Loucy (cell line): ENCODE measurements around the gene TMPRSS11F.

Source experiments
- H2AFZ ChIP-seq: fragments of 200-600 bp; sonication (generic); 2 replicates; pipeline ENCODE4 v1.6.0; 2016; ENCODE audit warnings: antibody characterized with exemption, mild to moderate bottlenecking, low read length, moderate library complexity
- H3F3A ChIP-seq: fragments of 200-600 bp; 2 replicates; pipeline ENCODE4 v1.6.0; 2016; ENCODE audit warnings: antibody characterized with exemption, low read depth, mild to moderate bottlenecking
- H3K27me3 ChIP-seq: fragments of 200-600 bp; sonication (generic); 2 replicates; pipeline ENCODE4 v1.6.1; 2014; ENCODE audit warnings: low read length, mild to moderate bottlenecking; ENCODE audit not compliant: insufficient read depth, poor library complexity, severe bottlenecking
- H3K36me3 ChIP-seq: fragments of 200-600 bp; sonication (generic); 2 replicates; pipeline ENCODE4 v1.6.1; 2016; ENCODE audit warnings: low read length; ENCODE audit not compliant: insufficient read depth
- H3K4me1 ChIP-seq: fragments of 200-600 bp; sonication (generic); 2 replicates; pipeline ENCODE4 v1.5.1; 2014; ENCODE audit warnings: low read length, mild to moderate bottlenecking; ENCODE audit not compliant: insufficient read depth, poor library complexity, severe bottlenecking
- H3K4me2 ChIP-seq: fragments of 200-600 bp; sonication (generic); 2 replicates; pipeline ENCODE4 v1.6.0; 2014; ENCODE audit warnings: antibody characterized with exemption, low read length, low read depth, mild to moderate bottlenecking; ENCODE audit not compliant: poor library complexity, severe bottlenecking
- H3K4me3 ChIP-seq: fragments of 200-600 bp; sonication (generic); 2 replicates; pipeline ENCODE4 v1.5.1; 2014; ENCODE audit warnings: low read length, mild to moderate bottlenecking, mixed read lengths; ENCODE audit not compliant: poor library complexity, severe bottlenecking
- H3K79me2 ChIP-seq: fragments of 200-600 bp; sonication (generic); 2 replicates; pipeline ENCODE4 v1.6.1; 2014; ENCODE audit warnings: low read length; ENCODE audit not compliant: insufficient read depth
- H3K9ac ChIP-seq: fragments of 200-600 bp; sonication (generic); 2 replicates; pipeline ENCODE4 v1.6.0; 2014; ENCODE audit warnings: mild to moderate bottlenecking, low read depth, low read length, moderate library complexity; ENCODE audit not compliant: poor library complexity, severe bottlenecking
- H3K9me2 ChIP-seq: fragments of 200-600 bp; sonication (generic); replicated peaks from 2 replicates; pipeline ENCODE4 v1.6.1; 2016; ENCODE audit warnings: low read depth, low read length, mixed read lengths
- H3K9me3 ChIP-seq: fragments of 200-600 bp; sonication (generic); 2 replicates; pipeline ENCODE4 v1.6.1; 2014; ENCODE audit warnings: mild to moderate bottlenecking, antibody characterized with exemption, low read length, low read depth; ENCODE audit not compliant: insufficient read depth
- H4K20me1 ChIP-seq: fragments of 200-600 bp; sonication (generic); 2 replicates; pipeline ENCODE4 v1.6.0; 2014; ENCODE audit warnings: antibody characterized with exemption, low read length, mild to moderate bottlenecking; ENCODE audit not compliant: insufficient read depth, poor library complexity, severe bottlenecking
- EZH2phosphoT487 ChIP-seq: fragments of 200-600 bp; IDR thresholded peaks from 2 replicates; pipeline ENCODE4 v1.6.1; 2018; ENCODE audit warnings: antibody characterized with exemption, mild to moderate bottlenecking, moderate library complexity, borderline replicate concordance
- TF ChIP-seq, protein P1 (sequence below): fragments of 200-600 bp; sonication (generic); conservative IDR thresholded peaks from 2 replicates; pipeline ENCODE4 v1.5.1; 2014; ENCODE audit warnings: mild to moderate bottlenecking, antibody characterized with exemption, low read length

TMPRSS11F gene

DNA sequence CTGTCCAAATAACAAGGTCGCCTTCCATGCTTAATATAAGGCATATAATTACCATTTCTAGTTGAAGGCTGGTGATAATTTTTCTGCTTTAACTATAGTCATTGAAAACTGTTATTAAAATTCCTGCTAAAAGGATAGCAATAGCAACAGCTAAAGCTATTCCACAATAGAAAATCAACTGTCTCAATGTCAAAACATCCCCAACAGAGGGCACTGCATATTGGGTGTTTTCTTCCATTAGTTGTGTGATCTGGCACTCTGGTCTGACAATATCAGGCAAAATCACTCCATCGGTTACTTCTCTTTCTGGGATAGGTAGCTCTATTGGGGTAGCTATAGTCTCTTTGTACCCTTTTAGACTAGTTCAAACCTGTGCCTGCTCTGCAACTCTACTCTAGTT is 53.5 kb downstream of the TMPRSS11F start:
- H3K4me3 ChIP-seq: no peak overlapping the region
- no peaks in the 10 kb centered on the region for H3F3A ChIP-seq
- H2AFZ ChIP-seq: no peak overlapping the region
- no peaks in the 10 kb centered on the region for H4K20me1 ChIP-seq
- H3K9me2 ChIP-seq: no peaks in the 10 kb centered on the region
- H3K79me2 ChIP-seq: no peaks in the 10 kb centered on the region
- H3K27me3 ChIP-seq: no peaks in the 10 kb centered on the region
- no peak overlapping the region for H3K9ac ChIP-seq
- H3K9me3 ChIP-seq: no peaks in the 10 kb centered on the region
- no peak for TF ChIP-seq EZH2phosphoT487
- TF ChIP-seq, protein P1, sequence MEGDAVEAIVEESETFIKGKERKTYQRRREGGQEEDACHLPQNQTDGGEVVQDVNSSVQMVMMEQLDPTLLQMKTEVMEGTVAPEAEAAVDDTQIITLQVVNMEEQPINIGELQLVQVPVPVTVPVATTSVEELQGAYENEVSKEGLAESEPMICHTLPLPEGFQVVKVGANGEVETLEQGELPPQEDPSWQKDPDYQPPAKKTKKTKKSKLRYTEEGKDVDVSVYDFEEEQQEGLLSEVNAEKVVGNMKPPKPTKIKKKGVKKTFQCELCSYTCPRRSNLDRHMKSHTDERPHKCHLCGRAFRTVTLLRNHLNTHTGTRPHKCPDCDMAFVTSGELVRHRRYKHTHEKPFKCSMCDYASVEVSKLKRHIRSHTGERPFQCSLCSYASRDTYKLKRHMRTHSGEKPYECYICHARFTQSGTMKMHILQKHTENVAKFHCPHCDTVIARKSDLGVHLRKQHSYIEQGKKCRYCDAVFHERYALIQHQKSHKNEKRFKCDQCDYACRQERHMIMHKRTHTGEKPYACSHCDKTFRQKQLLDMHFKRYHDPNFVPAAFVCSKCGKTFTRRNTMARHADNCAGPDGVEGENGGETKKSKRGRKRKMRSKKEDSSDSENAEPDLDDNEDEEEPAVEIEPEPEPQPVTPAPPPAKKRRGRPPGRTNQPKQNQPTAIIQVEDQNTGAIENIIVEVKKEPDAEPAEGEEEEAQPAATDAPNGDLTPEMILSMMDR: peak; percentile 41
- no peaks in the 10 kb centered on the region for H3K4me1 ChIP-seq
- no peak overlapping the region for H3K4me2 ChIP-seq
- H3K36me3 ChIP-seq: no peaks in the 10 kb centered on the region

DNA sequence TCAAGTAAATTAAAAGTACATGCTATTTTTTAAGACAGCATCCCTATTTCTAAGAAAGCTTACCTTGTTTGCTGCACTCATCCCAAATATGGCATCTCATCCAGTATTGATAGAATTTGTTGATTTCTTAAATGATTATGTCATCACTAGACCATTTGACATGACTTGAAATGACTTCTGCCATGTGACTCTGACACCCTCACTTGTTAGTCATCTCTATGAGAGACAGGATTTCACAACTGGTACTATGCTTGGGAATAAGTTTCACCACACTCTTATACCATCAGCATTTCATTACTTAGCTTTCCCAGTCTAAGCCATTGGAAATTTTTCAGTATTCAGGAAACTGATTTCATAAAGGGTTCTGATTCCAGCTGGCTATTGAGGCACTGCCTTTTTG is 55.3 kb downstream of the TMPRSS11F start:
- H3F3A ChIP-seq: no peaks in the 10 kb centered on the region
- no peaks in the 10 kb centered on the region for H3K9me3 ChIP-seq
- H3K9me2 ChIP-seq: no peaks in the 10 kb centered on the region
- no peaks in the 10 kb centered on the region for H3K4me1 ChIP-seq
- H3K36me3 ChIP-seq: no peaks in the 10 kb centered on the region
- H3K27me3 ChIP-seq: no peaks in the 10 kb centered on the region
- H3K79me2 ChIP-seq: no peaks in the 10 kb centered on the region
- TF ChIP-seq EZH2phosphoT487: no peak
- TF ChIP-seq, protein P1: no peak
- no peaks in the 10 kb centered on the region for H4K20me1 ChIP-seq
- H3K4me3 ChIP-seq: no peak overlapping the region
- H3K9ac ChIP-seq: no peak overlapping the region
- no peak overlapping the region for H2AFZ ChIP-seq
- no peak overlapping the region for H3K4me2 ChIP-seq

DNA sequence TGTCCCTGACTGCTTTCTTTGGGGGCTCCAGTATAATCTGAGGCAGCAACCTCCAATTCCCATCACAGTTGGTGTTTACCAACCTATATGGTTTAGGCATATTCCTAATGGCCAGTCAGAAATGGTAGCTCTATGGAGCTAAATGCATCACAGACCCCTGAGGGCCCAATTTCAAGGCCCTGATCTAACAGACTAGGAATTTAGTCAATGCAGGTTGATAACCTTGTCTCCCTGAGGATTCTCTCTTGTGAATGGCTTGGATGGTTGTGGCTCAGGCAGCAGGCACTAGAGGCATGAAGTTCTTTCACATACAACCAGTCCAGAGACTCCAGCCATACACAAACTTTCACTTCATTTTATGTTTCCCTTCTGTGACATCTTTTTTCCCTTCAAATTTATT is 59.4 kb downstream of the TMPRSS11F start:
- H3K36me3 ChIP-seq: no peaks in the 10 kb centered on the region
- H3K4me2 ChIP-seq: no peak overlapping the region
- H4K20me1 ChIP-seq: no peaks in the 10 kb centered on the region
- no peaks in the 10 kb centered on the region for H3K4me1 ChIP-seq
- no peak overlapping the region for H2AFZ ChIP-seq
- H3K4me3 ChIP-seq: no peak overlapping the region
- H3F3A ChIP-seq: no peaks in the 10 kb centered on the region
- H3K79me2 ChIP-seq: no peaks in the 10 kb centered on the region
- no peaks in the 10 kb centered on the region for H3K9me3 ChIP-seq
- no peaks in the 10 kb centered on the region for H3K9me2 ChIP-seq
- no peak overlapping the region for H3K9ac ChIP-seq
- H3K27me3 ChIP-seq: no peaks in the 10 kb centered on the region
- no peak for TF ChIP-seq EZH2phosphoT487
- TF ChIP-seq, protein P1: no peak
